ENCODE data around the gene IQCM. TPM values are rescaled to one million over a fixed set of nuclear protein-coding genes. Genes with fewer than 3 reads are reported as not detected.
"Not testable (repeated sequence)": the region's sequence is repeated elsewhere in the genome, so short reads cannot be mapped to it uniquely, and the experiment has no call there.

IQCM gene
- polyA plus RNA-seq, 6 donors from 2014 or later = not detected

DNA sequence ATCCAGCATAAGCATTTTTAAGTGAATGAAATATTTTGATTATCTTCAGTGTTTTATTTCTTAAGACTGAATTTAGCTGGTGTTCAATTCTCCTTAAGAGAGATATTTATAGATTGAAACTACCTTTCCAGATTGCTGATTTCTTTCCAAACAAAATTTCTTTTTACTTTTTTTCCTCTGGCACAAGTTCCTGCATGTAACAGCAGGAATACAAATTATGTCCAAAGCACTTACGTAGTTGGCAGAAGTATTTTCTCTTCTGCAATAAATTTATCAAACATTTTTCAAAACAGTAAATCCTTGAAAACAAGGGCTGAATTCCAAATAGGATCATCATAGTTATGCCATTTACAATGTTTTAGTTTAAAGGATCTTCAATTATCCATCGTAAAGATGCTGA, 412.6 kb downstream of the IQCM start:
- Mint-ChIP-seq H3K4me3 (no peak overlapping the region), H3K36me3 (no peaks in the 10 kb centered on the region), H3K4me1 (no peaks in the 10 kb centered on the region), H3K27ac (no peak overlapping the region), H3K9me3 (peaks cover 0 to 17% (median 3%) of the 10 kb centered on the region in 7 donors), H3K27me3 (no peaks in the 10 kb centered on the region)
- DNase-seq = no peak
- no peak for ATAC-seq (ENCODE audit: low read depth in 2 of 2)

DNA sequence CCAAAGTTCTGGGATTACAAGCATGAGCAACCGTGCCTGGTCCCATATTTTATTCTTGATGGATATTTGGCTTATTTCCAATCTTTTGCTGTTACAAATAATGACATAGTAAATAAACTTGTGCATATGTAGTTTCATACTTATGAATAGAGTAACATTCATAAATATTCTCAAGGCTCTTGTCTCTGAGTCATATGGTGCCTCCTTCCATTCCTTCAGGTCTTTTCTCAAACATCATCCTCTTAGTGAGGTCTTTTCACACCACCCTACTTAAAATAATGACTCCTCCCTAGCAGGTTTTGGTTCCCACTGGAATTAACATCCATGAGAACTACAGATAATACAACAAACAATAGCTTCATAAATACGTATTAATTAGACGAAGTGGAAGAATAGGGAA, 416.6 kb downstream of the IQCM start:
- Mint-ChIP-seq H3K27me3 (no peaks in the 10 kb centered on the region), H3K36me3 (no peaks in the 10 kb centered on the region), H3K27ac (no peak overlapping the region), H3K9me3 (peaks cover 0 to 18% (median 4%) of the 10 kb centered on the region in 7 donors), H3K4me1 (no peaks in the 10 kb centered on the region), H3K4me3 (no peak overlapping the region)
- ATAC-seq (ENCODE audit: low read depth in 2 of 2) (no peak), DNase-seq (no peak)

DNA sequence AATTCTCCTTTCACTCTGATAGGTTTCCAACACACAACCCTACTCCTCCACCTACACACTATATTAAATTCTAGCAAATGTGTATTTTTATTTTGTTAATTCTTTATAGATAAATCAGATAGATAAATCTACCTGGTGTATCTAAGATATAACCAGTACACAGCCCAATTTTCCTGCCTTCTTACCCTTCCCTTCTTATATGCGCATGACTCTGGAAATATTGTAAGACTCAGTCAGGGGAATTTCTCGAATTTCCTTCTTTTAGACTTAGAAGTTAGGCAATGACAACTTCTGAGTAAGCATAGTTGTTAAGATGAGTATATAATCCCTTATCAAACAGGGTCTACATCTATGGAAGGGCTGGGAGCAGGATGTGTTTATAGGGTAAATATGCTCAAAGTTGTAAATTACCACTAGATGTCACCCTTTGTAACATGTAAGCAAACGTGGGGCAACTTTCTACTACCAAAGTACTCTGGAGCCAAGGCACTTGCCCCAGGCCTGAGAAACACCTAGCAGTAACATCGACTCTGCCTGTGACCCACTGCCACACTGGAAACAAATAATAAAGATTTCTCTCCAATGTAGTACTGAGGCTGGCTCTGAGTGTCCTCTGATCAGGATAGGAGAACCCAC, 444.7 kb downstream of the IQCM start:
- Mint-ChIP-seq H3K9me3 (no peaks in the 10 kb centered on the region), H3K36me3 (no peaks in the 10 kb centered on the region), H3K27me3 (no peaks in the 10 kb centered on the region), H3K27ac (no peak overlapping the region), H3K4me3 (no peak overlapping the region), H3K4me1 (no peaks in the 10 kb centered on the region)
- no peak for DNase-seq
- ATAC-seq (ENCODE audit: low read depth in 2 of 2) = no peak

DNA sequence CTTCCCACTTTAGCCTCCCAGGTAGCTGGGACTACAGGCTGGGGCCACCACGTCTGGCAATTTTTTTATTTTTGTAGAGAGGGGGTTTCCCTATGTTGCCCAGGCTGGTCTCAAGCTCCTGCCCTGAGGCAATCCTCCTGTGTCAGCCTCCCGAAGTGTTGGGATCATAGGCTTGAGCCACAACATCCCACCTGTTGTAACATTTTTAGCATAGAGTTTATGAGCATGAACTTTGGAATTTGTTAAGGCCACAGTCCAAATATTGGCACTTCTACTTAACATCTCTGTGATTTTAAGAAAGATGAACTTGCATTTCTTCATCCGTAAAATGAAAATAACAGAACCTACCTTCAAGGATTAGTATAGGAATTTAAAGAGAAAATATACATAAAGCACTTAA, 445.6 kb downstream of the IQCM start:
- ATAC-seq (ENCODE audit: low read depth in 2 of 2) = no peak
- H3K4me1 Mint-ChIP-seq = no peaks in the 10 kb centered on the region
- no peak overlapping the region for H3K4me3 Mint-ChIP-seq
- DNase-seq = no peak
- H3K27me3 Mint-ChIP-seq = no peaks in the 10 kb centered on the region
- no peaks in the 10 kb centered on the region for H3K9me3 Mint-ChIP-seq
- no peaks in the 10 kb centered on the region for H3K36me3 Mint-ChIP-seq
- no peak overlapping the region for H3K27ac Mint-ChIP-seq

DNA sequence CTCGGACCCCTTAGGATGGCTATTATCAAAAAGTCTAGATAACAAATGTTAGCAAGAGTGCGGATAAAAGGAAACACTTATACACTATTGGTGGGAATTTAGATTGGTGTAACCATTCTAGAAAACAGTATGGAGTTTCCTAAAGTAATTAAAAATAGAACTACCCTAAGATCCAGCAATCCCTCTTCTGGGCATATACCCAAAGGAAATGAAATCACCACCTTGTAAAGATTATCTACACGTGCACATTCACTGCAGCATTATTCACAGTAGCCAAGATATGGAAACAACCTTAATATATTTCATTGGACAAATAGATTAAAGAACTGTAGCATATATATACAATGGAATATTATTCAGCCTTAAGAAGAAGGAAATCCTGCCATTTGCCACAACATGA, 462.4 kb downstream of the IQCM start:
- H3K36me3 Mint-ChIP-seq = peaks cover 0 to 4% of the 10 kb centered on the region in 2 donors
- H3K9me3 Mint-ChIP-seq = peaks cover 6 to 15% (median 8%) of the 10 kb centered on the region in 7 donors
- DNase-seq (no peak), ATAC-seq (ENCODE audit: low read depth in 2 of 2) (no peak)
- H3K4me1 Mint-ChIP-seq = no peaks in the 10 kb centered on the region
- H3K27ac Mint-ChIP-seq = no peak overlapping the region
- H3K4me3 Mint-ChIP-seq = no peak overlapping the region
- no peaks in the 10 kb centered on the region for H3K27me3 Mint-ChIP-seq

DNA sequence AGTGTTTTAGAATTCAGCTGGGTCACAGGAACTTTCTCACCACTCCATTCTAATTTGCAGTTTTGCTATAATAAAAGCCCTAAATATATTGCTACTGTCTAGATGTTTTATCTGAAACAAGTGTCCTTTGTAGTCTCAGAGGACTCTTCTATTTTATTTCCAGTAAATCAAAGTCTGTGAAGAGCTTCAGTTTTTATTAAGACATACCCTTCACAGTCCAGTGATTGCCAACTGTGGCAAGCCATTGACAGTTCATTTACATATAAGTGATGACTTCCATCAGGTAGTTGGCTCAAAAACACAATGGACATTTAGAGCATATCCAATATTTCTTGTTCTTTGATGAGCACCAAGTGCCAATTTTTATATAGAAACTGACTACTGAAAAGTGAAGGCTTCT, 466.1 kb downstream of the IQCM start:
- ATAC-seq (ENCODE audit: low read depth in 2 of 2) (no peak), DNase-seq (no peak)
- H3K27me3 Mint-ChIP-seq = no peaks in the 10 kb centered on the region
- H3K36me3 Mint-ChIP-seq = no peaks in the 10 kb centered on the region
- no peak overlapping the region for H3K4me3 Mint-ChIP-seq
- H3K27ac Mint-ChIP-seq = no peak overlapping the region
- no peaks in the 10 kb centered on the region for H3K4me1 Mint-ChIP-seq
- H3K9me3 Mint-ChIP-seq = peaks cover 5 to 15% (median 6%) of the 10 kb centered on the region in 7 donors

DNA sequence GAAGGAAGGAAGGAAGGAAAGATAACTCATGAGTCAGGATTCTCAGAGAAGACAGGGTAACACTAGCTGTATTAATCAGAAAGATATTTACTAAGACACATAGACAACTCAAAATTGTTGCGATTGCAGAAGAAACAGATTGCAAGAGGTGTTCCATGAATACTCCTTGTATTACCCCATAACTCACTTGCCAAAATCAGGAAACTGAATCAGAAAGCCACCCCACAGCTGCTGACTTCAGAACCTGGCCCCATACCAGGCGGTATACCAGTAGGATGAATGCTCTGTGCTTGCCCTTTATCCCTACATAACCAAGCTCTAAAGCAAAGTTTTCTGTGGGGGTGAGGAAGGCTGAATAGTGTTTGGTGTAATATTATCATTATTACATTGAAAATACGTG, 468.5 kb downstream of the IQCM start:
- Mint-ChIP-seq H3K36me3 (no peaks in the 10 kb centered on the region), H3K4me3 (no peak overlapping the region), H3K4me1 (no peaks in the 10 kb centered on the region), H3K27me3 (no peaks in the 10 kb centered on the region), H3K9me3 (peaks cover 0 to 2% (median 0%) of the 10 kb centered on the region in 7 donors), H3K27ac (no peak overlapping the region)
- DNase-seq (no peak), ATAC-seq (ENCODE audit: low read depth in 2 of 2) (no peak)

DNA sequence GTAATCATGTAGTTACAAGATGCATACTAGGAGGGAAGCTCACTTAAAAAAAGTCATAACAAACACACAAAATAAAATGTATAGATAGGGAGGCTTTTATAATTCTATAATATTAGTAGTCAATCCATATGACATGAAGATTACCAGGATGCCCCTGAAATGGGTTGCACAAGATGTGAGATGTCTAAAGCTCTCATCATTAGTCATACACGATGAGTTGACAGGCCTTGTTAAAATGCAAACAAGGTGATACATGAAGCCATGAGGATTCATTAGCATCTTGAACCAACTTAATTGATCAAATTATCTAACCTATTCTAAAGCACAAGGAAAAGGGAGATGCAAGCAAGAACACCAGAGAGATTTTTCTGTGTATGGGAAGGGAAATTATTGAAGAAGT, 470.2 kb downstream of the IQCM start:
- Mint-ChIP-seq H3K36me3 (no peaks in the 10 kb centered on the region), H3K4me3 (no peak overlapping the region), H3K4me1 (no peaks in the 10 kb centered on the region), H3K27me3 (no peaks in the 10 kb centered on the region), H3K27ac (no peak overlapping the region), H3K9me3 (peaks cover 0 to 2% (median 0%) of the 10 kb centered on the region in 7 donors)
- DNase-seq = no peak
- ATAC-seq (ENCODE audit: low read depth in 2 of 2) = no peak

DNA sequence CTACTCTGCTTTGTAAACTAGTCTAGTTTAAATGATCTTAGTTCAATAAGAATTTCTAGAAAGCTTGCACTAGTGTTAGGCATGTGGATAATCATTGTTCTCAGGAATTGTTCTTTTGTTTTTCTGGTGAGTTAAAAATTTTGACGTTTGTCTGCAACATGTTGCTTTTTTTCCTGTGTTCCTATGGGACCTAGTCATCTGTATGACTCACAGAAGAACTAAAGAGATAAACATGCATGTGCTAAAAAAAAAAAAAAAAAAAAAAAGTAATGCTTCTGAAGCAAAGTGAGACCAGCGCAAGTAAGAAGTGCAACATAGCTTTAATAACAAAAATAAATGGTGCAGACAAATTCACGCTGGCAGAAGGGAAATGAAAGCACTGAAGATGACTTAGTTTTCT, 471.2 kb downstream of the IQCM start:
- H3K27ac Mint-ChIP-seq = no peak overlapping the region
- DNase-seq = no peak

DNA sequence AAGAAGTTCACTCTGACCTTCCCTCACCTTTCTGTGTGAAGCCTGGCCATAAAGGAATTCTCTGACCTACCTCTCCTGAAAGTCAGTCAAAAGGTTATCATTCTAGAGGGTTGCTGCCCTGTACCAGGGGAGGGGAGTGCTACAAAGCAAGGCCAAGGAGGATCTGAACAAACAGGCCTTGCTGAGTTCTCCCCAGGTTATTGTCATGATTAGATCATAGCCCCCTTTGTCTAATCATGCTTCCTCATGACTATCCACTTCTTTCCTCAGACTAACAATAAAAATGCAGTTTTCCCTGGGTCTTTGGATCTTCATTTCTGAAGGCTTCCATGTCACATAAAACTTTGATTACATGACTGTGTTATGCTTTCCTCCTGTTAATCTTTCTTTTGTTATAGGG, 472.0 kb downstream of the IQCM start:
- DNase-seq (no peak), ATAC-seq (ENCODE audit: low read depth in 2 of 2) (no peak)
- Mint-ChIP-seq H3K4me3 (no peak overlapping the region), H3K9me3 (peaks cover 0 to 6% (median 3%) of the 10 kb centered on the region in 7 donors), H3K27ac (no peak overlapping the region), H3K36me3 (no peaks in the 10 kb centered on the region), H3K27me3 (no peaks in the 10 kb centered on the region), H3K4me1 (no peaks in the 10 kb centered on the region)

More for the DNA sequence above, 471.2 kb downstream of the IQCM start:
- Mint-ChIP-seq H3K4me3 (no peak overlapping the region), H3K9me3 (peaks cover 0 to 6% (median 3%) of the 10 kb centered on the region in 7 donors), H3K4me1 (no peaks in the 10 kb centered on the region), H3K36me3 (no peaks in the 10 kb centered on the region), H3K27me3 (no peaks in the 10 kb centered on the region)
- no peak for ATAC-seq (ENCODE audit: low read depth in 2 of 2)

DNA sequence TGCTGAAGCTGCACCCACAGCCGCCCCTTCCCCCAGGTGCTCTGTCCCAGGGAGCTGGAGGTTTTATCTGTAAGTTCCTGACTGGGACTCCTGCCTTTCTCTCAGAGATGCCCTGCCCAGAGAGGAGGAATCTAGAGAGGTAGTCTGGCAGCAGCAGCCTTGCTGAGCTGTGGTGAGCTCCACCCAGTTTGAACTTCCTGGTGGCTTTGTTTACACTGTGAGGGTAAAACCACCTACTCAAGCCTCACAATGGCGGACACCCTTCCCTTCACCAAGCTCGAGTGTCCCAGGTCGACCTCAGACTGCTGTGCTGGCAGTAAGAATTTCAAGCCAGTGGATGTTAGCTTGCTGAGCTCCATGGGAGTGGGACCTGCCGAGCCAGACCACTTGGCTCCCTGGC, 474.5 kb downstream of the IQCM start:
- DNase-seq; H3K36me3 Mint-ChIP-seq; H3K27me3 Mint-ChIP-seq; H3K4me3 Mint-ChIP-seq; H3K4me1 Mint-ChIP-seq; H3K27ac Mint-ChIP-seq; ATAC-seq (ENCODE audit: low read depth in 2 of 2); H3K9me3 Mint-ChIP-seq: not testable (repeated sequence)

DNA sequence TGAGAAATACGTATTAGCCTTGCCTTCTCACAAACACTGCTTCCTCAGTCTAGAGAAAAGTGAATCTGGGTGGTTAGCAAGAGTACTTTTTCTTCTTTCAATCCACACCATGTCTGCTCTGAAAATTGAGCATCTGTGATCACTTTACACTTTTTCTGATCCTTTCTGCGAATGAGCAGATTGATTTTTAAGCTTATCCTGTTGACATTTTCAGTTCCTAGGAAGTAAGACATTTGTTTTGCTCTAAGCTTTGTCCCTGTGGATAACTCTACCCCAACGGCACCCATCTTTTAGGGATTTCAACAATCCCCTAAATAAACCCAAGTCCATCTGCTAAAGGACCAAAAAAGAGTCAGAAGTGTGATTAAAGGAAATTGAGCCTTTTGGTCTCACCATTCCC, 487.5 kb downstream of the IQCM start:
- no peaks in the 10 kb centered on the region for H3K4me1 Mint-ChIP-seq
- H3K9me3 Mint-ChIP-seq = peaks cover 2 to 12% (median 5%) of the 10 kb centered on the region in 7 donors
- no peak overlapping the region for H3K27ac Mint-ChIP-seq
- peaks cover 0 to 6% of the 10 kb centered on the region in 2 donors for H3K36me3 Mint-ChIP-seq
- H3K4me3 Mint-ChIP-seq = no peak overlapping the region
- ATAC-seq (ENCODE audit: low read depth in 2 of 2) (no peak), DNase-seq (no peak)
- H3K27me3 Mint-ChIP-seq = no peaks in the 10 kb centered on the region

DNA sequence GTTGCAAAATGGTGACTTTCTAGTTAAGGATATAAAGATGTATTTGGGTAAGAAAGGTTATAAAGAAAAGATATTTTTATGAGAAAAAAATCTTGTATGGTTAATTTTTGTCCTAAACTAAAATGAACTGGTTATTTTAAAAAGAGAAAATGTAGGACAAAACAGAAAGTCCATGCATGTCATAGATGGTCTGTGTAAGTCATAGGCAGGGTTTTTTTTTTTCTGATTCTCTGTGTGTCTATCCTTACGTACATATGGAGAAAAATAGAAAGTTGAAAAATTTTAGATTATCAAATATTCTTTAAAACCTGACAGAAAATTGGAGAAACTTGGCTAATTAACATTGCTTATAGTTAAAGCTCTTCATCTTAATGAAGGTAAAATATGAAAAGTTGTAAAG, 493.4 kb downstream of the IQCM start:
- H3K27ac Mint-ChIP-seq = no peak overlapping the region
- H3K9me3 Mint-ChIP-seq = peaks cover 5 to 26% (median 13%) of the 10 kb centered on the region in 7 donors
- H3K27me3 Mint-ChIP-seq = no peaks in the 10 kb centered on the region
- H3K4me1 Mint-ChIP-seq = no peaks in the 10 kb centered on the region
- ATAC-seq (ENCODE audit: low read depth in 2 of 2) (no peak), DNase-seq (no peak)
- H3K4me3 Mint-ChIP-seq = no peak overlapping the region
- peaks cover 0 to 6% of the 10 kb centered on the region in 2 donors for H3K36me3 Mint-ChIP-seq

DNA sequence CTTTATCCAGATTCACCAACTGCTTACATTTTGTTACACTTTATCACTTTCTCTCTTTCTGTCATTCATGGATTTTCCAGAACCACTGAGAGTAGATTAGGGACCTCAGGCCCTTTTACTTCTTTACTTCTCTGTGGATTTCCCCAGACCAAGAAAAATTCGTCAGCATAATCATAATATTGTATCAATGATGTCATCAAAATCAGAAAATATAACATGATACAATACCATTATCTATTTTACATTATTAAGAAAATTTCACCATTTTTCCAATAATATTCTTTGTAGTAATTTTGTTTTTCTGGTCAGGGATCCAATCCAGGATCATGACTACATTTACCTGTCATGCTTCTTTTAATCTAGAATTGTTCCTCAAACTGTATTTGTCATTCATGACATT, 494.2 kb downstream of the IQCM start:
- H3K9me3 Mint-ChIP-seq = peaks cover 5 to 26% (median 13%) of the 10 kb centered on the region in 7 donors
- peaks cover 0 to 6% of the 10 kb centered on the region in 2 donors for H3K36me3 Mint-ChIP-seq
- no peaks in the 10 kb centered on the region for H3K4me1 Mint-ChIP-seq
- no peak overlapping the region for H3K4me3 Mint-ChIP-seq
- DNase-seq = no peak
- H3K27me3 Mint-ChIP-seq = no peaks in the 10 kb centered on the region
- no peak for ATAC-seq (ENCODE audit: low read depth in 2 of 2)
- no peak overlapping the region for H3K27ac Mint-ChIP-seq

DNA sequence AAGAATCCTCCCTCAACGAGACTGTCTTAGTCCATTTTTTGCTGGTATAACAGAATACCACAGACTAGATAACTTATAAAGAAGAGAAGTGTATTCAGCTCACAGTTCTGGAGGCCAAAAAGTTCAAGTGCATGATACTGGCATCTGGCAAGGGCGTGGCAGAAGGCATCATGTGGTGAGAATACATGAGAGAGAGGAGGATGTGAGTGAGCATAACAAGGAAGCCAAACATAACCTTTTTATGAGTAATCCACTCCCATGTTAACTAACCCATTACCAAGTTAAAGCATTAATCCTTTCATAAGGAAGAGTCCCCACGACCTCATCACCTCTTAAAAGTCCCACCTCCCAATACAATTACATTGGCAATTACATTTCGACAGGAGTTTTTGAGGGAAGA, 504.6 kb downstream of the IQCM start:
- no peak overlapping the region for H3K4me3 Mint-ChIP-seq
- H3K27ac Mint-ChIP-seq = no peak overlapping the region
- no peaks in the 10 kb centered on the region for H3K36me3 Mint-ChIP-seq
- no peaks in the 10 kb centered on the region for H3K27me3 Mint-ChIP-seq
- no peaks in the 10 kb centered on the region for H3K4me1 Mint-ChIP-seq
- ATAC-seq (ENCODE audit: low read depth in 2 of 2) (no peak), DNase-seq (no peak)
- peaks cover 0 to 12% (median 2%) of the 10 kb centered on the region in 7 donors for H3K9me3 Mint-ChIP-seq
